Skeletal muscle tissue (tissue), 4 donors: ENCODE data around the gene GPX3. TPM values are rescaled to one million over a fixed set of nuclear protein-coding genes. Genes with fewer than 3 reads are reported as not detected.

Source experiments
- H3K27ac ChIP-seq: one replicate; pipeline ENCODE4 v1.7.0; 2013; ENCODE audit warnings: mild to moderate bottlenecking, low read depth, low read length, inconsistent platforms
- H3K27me3 ChIP-seq, 3 donors: one replicate each; pipeline ENCODE4 v1.7.0; 2013; ENCODE audit warnings: low read length in 3 of 3; ENCODE audit not compliant: control insufficient read depth in 3 of 3, insufficient read depth in 3 of 3
- H3K36me3 ChIP-seq, 3 donors: one replicate each; pipeline ENCODE4 v1.7.0; 2013; ENCODE audit warnings: low read length in 3 of 3; ENCODE audit not compliant: control insufficient read depth in 3 of 3, insufficient read depth in 3 of 3
- H3K4me1 ChIP-seq, 3 donors: one replicate each; pipeline ENCODE4 v1.7.0; 2013; ENCODE audit warnings: low read length in 3 of 3, mild to moderate bottlenecking in 3 of 3; ENCODE audit not compliant: control insufficient read depth in 3 of 3, insufficient read depth in 3 of 3
- H3K4me3 ChIP-seq, 3 donors: one replicate each; pipeline ENCODE4 v1.7.0; 2013; ENCODE audit warnings: low read length in 3 of 3
- H3K9ac ChIP-seq, 3 donors: one replicate each; pipeline ENCODE4 v1.7.0; 2013; ENCODE audit warnings: low read length in 3 of 3, mild to moderate bottlenecking in 3 of 3, moderate library complexity in 2 of 3, low read depth in 1 of 3
- H3K9me3 ChIP-seq, 3 donors: one replicate each; pipeline ENCODE4 v1.7.0; 2013; ENCODE audit warnings: low read length in 3 of 3; ENCODE audit not compliant: control insufficient read depth in 3 of 3
- total RNA-seq: library from RNA; depleted of rRNA; stranded (reverse); fragments of >200 nt; gene quantifications from one replicate; pipeline ENCODE4 v1.2.3, GENCODE V29; 2014
- donor health status: Osteomylitis.

GPX3 gene, protein sequence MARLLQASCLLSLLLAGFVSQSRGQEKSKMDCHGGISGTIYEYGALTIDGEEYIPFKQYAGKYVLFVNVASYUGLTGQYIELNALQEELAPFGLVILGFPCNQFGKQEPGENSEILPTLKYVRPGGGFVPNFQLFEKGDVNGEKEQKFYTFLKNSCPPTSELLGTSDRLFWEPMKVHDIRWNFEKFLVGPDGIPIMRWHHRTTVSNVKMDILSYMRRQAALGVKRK
- 33.4 TPM for total RNA-seq

DNA sequence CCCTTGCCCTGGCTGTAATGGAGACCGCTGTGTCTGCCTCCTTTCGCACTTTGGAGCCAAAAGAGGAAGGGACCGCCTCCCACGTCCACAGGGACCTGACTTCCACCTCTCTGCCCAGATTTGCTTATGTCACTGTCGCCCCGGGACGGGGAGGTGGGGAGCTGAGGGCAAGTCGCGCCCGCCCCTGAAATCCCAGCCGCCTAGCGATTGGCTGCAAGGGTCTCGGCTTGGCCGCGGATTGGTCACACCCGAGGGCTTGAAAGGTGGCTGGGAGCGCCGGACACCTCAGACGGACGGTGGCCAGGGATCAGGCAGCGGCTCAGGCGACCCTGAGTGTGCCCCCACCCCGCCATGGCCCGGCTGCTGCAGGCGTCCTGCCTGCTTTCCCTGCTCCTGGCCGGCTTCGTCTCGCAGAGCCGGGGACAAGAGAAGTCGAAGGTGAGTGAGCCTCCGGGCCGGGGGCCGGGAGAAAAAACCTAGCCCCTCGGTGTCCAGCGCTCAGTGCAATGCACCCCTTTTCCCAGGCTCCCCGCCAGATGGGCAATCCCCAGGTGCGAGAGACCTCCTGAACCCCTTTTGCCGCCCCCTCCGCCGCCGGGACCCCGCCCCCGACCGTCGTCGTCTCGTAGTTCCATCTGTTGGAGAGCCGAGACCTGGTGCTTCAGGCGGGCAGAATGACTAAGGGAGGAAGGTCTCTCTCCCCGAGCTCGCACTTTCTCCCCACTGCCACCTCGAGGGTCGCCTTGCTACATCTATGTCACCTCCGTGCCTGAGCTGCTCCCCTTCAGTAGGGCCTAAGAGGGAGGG, at the start of gene GPX3:
GPX3 (plus strand) TSS at position 288 of the 807 bp plus-strand sequence; CDS start at position 352, 64 bp downstream.
- no peaks in the 10 kb centered on the region for H3K27me3 ChIP-seq
- peak within 1 kb of the TSS; percentile 77 to 95 (median 84) for H3K9ac ChIP-seq
- peak within 1 kb of the TSS; percentile 71 to 91 (median 82) for H3K4me3 ChIP-seq
- H3K9me3 ChIP-seq: no peaks in the 10 kb centered on the region
- peaks cover 0 to 8% (median 7%) of the 10 kb centered on the region in 3 donors for H3K36me3 ChIP-seq
- H3K27ac ChIP-seq: peak within 1 kb of the TSS; percentile 87
- H3K4me1 ChIP-seq: peaks cover 51 to 59% (median 54%) of the 10 kb centered on the region in 3 donors

DNA sequence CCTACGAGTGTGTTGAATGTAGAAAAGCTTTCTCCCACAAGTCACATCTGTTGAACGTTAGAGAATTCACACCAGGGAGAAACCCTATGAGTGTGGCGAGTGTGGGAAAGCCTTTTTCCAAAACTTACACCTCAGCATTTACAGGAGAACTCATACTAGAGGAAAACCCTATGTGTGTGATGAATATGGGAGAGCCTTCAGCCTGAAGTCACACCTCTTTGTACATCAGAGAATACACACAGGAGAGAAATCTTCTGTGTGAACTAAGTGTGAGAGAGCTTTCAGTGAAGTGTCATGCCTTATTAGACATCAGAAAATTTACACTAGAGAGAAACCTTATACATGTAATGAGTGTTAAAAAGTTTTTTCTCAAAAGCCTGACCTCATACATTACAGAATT, 41.8 kb upstream of the GPX3 start:
- Histone ChIP-seq H3K4me1 (no peaks in the 10 kb centered on the region), H3K36me3 (no peaks in the 10 kb centered on the region), H3K4me3 (no peak overlapping the region), H3K27me3 (no peaks in the 10 kb centered on the region), H3K9ac (no peak overlapping the region), H3K27ac (no peak overlapping the region), H3K9me3 (peaks cover 2 to 4% (median 3%) of the 10 kb centered on the region in 3 donors)

DNA sequence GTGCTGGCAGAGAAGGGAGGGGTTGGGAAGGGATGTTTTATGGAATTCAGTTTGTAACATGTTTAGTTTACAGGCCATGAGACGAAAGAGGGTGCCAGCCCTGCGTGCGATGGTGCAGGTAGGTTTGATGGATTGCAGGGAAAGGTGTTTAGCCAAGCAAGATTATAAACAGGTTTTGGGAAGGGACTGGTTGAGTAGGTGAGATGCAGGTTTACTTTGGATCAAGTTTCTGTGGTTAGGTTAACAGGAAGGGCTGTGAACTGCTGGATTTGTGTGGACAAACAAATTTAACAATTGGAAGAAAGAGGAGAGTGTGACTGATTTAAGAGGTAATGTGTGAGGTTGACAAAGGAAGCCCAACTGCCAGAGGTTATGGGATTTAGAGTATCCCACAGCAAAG, 32.6 kb upstream of the GPX3 start:
- no peak overlapping the region for H3K4me3 ChIP-seq
- H3K27me3 ChIP-seq: no peaks in the 10 kb centered on the region
- H3K9me3 ChIP-seq: no peaks in the 10 kb centered on the region
- H3K36me3 ChIP-seq: no peaks in the 10 kb centered on the region
- no peak overlapping the region for H3K9ac ChIP-seq
- no peak overlapping the region for H3K27ac ChIP-seq
- no peaks in the 10 kb centered on the region for H3K4me1 ChIP-seq

DNA sequence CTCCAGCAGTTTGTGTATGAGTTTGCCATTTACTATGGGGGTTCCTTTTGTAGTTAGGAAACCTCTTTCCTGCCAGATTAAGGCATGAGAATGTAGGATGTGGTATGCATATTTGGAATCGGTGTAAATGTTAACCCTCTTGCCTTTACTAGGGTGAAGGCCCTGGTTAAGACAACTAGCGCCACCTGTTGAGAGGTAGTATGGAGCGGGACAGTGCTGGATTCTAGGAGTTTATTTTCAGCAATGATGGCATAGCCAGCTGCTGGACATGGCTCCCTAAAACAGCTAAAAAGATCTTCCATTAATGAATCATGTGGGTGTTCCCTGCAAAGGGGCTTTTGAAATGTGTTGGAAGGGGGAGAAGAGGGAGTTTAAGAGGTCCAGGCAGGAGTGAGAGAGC, 30.7 kb upstream of the GPX3 start:
- no peak overlapping the region for H3K4me3 ChIP-seq
- no peaks in the 10 kb centered on the region for H3K4me1 ChIP-seq
- no peak overlapping the region for H3K27ac ChIP-seq
- H3K9me3 ChIP-seq: no peaks in the 10 kb centered on the region
- no peaks in the 10 kb centered on the region for H3K27me3 ChIP-seq
- H3K36me3 ChIP-seq: no peaks in the 10 kb centered on the region
- no peak overlapping the region for H3K9ac ChIP-seq

DNA sequence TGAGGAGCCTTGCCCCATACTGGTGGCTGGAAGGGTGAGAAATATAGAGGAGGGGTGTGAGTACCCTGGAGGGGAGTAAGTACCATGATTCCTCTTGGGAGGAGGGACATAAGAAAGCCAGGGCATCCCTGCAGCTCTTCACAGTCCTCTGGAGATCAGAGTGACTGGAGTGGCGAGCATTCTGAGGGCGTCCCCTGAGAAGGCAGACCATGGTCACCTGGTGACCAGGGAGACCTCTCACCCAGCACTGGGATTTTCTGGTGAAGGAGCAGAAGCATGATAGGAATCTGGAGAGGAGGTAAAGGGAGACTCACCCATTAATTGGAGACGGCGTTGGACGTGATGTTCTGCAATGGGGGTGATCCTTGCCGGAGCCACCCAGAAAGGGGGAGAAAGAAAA, 27.7 kb upstream of the GPX3 start:
- H3K27ac ChIP-seq: no peak overlapping the region
- no peaks in the 10 kb centered on the region for H3K4me1 ChIP-seq
- H3K36me3 ChIP-seq: no peaks in the 10 kb centered on the region
- no peaks in the 10 kb centered on the region for H3K27me3 ChIP-seq
- H3K9ac ChIP-seq: no peak overlapping the region
- H3K4me3 ChIP-seq: no peak overlapping the region
- no peaks in the 10 kb centered on the region for H3K9me3 ChIP-seq

DNA sequence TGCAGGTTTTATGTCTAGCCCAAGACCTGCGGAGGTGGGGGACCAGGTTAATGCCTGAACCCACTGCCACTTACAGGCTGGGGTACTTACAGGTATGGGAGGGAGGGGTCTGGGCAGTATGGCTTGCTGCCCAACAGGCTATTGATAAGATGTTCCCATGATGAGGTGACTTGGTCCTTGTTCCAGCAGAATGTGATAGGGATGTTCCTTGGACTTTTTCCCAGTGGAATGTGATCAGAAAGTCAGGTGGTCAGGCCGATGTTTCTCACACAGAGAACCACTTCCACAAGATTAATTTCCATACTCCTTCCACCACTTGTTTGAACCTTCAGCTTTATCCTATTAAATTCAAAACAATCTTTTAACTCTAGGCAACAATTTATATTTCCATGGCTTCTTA, 27.0 kb upstream of the GPX3 start:
- Histone ChIP-seq H3K4me3 (no peak overlapping the region), H3K36me3 (no peaks in the 10 kb centered on the region), H3K9ac (no peak overlapping the region), H3K9me3 (no peaks in the 10 kb centered on the region), H3K27ac (no peak overlapping the region), H3K27me3 (no peaks in the 10 kb centered on the region), H3K4me1 (no peaks in the 10 kb centered on the region)

DNA sequence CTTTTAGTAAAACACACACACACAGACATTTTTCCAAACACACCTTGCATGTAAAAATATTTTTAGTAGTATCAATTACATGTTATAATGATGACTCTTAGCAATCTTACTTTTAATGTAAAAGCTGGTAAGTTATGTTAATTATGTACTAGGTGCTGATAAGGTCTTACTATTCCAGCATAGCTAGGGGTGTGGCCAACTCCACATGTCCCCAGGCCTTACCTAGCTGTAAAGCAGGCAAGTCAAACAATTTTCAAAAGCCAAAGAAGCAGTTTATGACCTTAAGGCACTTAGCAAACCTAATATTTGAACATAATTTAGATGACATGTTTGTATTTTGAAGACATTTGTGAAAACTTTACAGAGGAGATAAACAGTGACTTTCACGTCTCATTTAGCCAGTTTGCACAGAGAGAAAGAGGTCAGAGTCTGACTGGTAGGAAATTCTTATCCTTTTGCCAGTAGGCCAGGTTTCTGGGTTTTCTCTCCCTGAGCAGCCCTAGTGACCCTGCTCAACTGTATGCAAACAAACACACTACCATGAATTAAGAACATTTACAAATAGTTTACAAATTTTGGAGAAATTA, 26.5 kb upstream of the GPX3 start:
- no peaks in the 10 kb centered on the region for H3K36me3 ChIP-seq
- H3K27ac ChIP-seq: no peak overlapping the region
- no peak overlapping the region for H3K4me3 ChIP-seq
- no peaks in the 10 kb centered on the region for H3K27me3 ChIP-seq
- H3K4me1 ChIP-seq: no peaks in the 10 kb centered on the region
- H3K9me3 ChIP-seq: no peaks in the 10 kb centered on the region
- H3K9ac ChIP-seq: no peak overlapping the region

DNA sequence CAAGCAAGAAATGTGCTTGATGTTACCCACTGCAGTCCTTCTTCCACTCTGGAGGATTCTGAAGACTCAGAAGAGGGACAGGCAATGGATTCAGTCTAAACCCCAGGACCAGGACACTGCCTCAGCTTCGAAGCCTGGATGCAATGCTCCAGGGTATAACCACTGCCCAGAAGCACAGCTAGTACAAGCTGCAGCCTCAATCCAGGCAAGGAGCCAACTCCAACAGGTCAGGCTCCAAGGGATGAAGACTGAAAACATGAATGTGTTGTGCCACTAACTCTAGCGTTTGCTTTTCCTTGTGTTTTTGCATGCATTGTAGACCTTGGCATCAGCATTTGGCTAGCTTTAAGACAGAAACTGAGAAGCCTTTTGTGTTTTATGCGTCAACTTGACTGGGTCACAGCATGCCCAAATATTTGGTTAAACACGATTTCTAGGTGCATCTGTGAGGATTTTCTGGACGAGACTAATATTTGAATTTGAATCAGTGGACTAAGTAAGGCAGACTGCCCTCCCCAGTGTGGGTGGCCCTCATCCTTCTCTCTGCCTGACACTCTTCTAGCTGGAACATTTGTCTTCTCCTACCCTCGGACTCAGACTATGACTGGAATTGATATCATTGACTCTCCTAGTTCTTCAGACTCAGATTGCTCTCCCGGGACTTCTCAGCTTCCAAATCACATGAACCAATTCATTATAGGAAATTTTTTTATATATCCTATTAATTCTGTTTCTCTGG, 20.5 kb upstream of the GPX3 start:
- Histone ChIP-seq H3K27ac (no peak overlapping the region), H3K36me3 (no peaks in the 10 kb centered on the region), H3K4me3 (peak overlapping the region in 1 of 3 donors; percentile 2), H3K9me3 (no peaks in the 10 kb centered on the region), H3K9ac (peak overlapping the region in 1 of 3 donors; percentile 41), H3K27me3 (no peaks in the 10 kb centered on the region), H3K4me1 (peaks cover 9 to 14% (median 11%) of the 10 kb centered on the region in 3 donors)

DNA sequence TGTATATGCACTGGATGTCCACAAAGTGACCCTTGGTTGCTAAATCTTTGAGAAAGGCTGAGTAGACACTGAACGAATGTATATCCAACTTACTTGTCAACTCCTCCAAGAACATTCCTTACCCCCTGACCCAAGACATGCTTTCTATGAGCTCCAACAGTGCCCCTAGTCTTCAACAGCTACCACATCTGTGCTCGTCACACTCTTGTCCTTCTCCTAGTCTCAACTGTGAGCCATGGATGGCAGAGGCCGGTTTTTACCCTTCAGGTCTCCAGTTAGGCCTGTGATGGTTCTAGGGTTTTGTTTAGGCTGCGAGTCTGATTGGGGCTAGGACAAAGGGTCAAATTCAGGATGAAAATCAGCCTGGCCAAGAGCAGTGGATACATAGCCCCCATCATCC, 19.0 kb upstream of the GPX3 start:
- Histone ChIP-seq H3K27ac (no peak overlapping the region), H3K4me3 (no peak overlapping the region), H3K27me3 (no peaks in the 10 kb centered on the region), H3K4me1 (peaks cover 24 to 28% (median 26%) of the 10 kb centered on the region in 3 donors), H3K9me3 (no peaks in the 10 kb centered on the region), H3K36me3 (no peaks in the 10 kb centered on the region), H3K9ac (no peak overlapping the region)
